ENCODE measurements around the gene LBHD2.

- TF ChIP-seq CTCF (IDR thresholded peaks at IDR 0.05; ENCODE audit: low read depth, low read length, missing input control) (no peak), RAD21 (IDR thresholded peaks at IDR 0.05) (no peak), YY1 (IDR thresholded peaks at IDR 0.05) (no peak), GABPA (IDR thresholded peaks at IDR 0.05 in 1 of 2, conservative IDR thresholded peaks at IDR 0.05 in 1 of 2) (no peak), JUND (IDR thresholded peaks at IDR 0.05) (no peak), REST (IDR thresholded peaks at IDR 0.05) (no peak), FOXA1 (IDR thresholded peaks at IDR 0.05) (no peak), TAF1 (conservative IDR thresholded peaks at IDR 0.05) (no peak), MAX (IDR thresholded peaks at IDR 0.05) (no peak), SP1 (IDR thresholded peaks at IDR 0.05) (no peak), HNF4A (conservative IDR thresholded peaks at IDR 0.05) (no peak)
These were observed 4.9 kb downstream of the LBHD2 start for GRCh38 chr14:103088921-103089320.
